HUES64 (cell line): Measurements from ENCODE around the gene CERS2.

Experiments used
- H3K27ac ChIP-seq: 2 replicates; pipeline ENCODE4 v1.7.0; 2013; ENCODE audit warnings: low read depth, low read length, inconsistent platforms
- H3K27me3 ChIP-seq: 2 replicates; pipeline ENCODE4 v1.6.1; 2013; ENCODE audit warnings: mild to moderate bottlenecking, low read length; ENCODE audit not compliant: insufficient read depth
- H3K36me3 ChIP-seq: 2 replicates; pipeline ENCODE4 v1.6.1; 2013; ENCODE audit warnings: mild to moderate bottlenecking, low read length; ENCODE audit not compliant: insufficient read depth
- H3K4me1 ChIP-seq: 2 replicates; pipeline ENCODE4 v1.6.1; 2013; ENCODE audit warnings: mild to moderate bottlenecking, low read length, moderate library complexity; ENCODE audit not compliant: insufficient read depth
- H3K4me3 ChIP-seq: 2 replicates; pipeline ENCODE4 v1.5.1; 2013; ENCODE audit warnings: mild to moderate bottlenecking, low read length, moderate library complexity
- H3K9ac ChIP-seq: 2 replicates; pipeline ENCODE4 v1.6.1; 2013; ENCODE audit warnings: mild to moderate bottlenecking, low read depth, low read length
- H3K9me3 ChIP-seq: 2 replicates; pipeline ENCODE4 v1.6.1; 2013; ENCODE audit warnings: low read depth, low read length; ENCODE audit not compliant: insufficient read depth
- WGBS: fragments of 150-250, 120-280 bp; methylation state at CpG from one replicate; pipeline ENCODE4 v1.1.7; 2013; ENCODE audit warnings: missing lambda C conversion rate; 5-methylcytosine and 5-hydroxymethylcytosine counted together

Gene CERS2

DNA sequence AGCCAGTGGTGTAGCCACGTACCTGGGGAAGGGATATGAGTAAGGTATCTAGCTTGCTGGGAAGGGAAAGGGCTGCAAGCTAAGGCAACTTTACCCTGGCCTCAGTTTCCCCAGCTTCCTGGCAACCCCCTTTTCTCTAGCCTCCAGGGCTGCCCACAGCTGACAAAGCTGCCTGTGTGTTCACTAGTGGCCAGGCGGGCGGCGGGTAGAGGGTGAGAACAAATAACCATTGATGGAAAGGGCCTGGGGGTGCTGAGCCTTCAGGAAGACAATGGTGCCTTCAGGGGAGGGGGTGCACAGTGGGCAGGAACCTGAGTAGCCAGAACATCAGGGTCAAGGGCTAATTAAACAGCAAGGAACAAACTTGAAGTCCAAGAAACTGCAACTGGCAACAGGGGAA, 6.1 kb downstream of the CERS2 start:
- peaks cover 29% of the 10 kb centered on the region for H3K4me1 ChIP-seq
- WGBS, result 95% methylated on average over 4 of the region's 4 CpGs
- H3K27ac ChIP-seq, result no peak overlapping the region
- no peaks in the 10 kb centered on the region for H3K27me3 ChIP-seq
- peaks cover 63% of the 10 kb centered on the region for H3K36me3 ChIP-seq
- H3K4me3 ChIP-seq, result no peak overlapping the region
- no peaks in the 10 kb centered on the region for H3K9me3 ChIP-seq
- H3K9ac ChIP-seq, result no peak overlapping the region

GRCh38 chr1:150967936-150968335, 6.7 kb downstream of the CERS2 start:
- WGBS, result 97% methylated on average over 13 of the region's 13 CpGs
- H3K27ac ChIP-seq, result no peak overlapping the region
- no peaks in the 10 kb centered on the region for H3K27me3 ChIP-seq
- H3K4me3 ChIP-seq, result no peak overlapping the region
- H3K4me1 ChIP-seq, result peaks cover 24% of the 10 kb centered on the region
- H3K36me3 ChIP-seq, result peaks cover 69% of the 10 kb centered on the region
- H3K9me3 ChIP-seq, result no peaks in the 10 kb centered on the region
- no peak overlapping the region for H3K9ac ChIP-seq

DNA sequence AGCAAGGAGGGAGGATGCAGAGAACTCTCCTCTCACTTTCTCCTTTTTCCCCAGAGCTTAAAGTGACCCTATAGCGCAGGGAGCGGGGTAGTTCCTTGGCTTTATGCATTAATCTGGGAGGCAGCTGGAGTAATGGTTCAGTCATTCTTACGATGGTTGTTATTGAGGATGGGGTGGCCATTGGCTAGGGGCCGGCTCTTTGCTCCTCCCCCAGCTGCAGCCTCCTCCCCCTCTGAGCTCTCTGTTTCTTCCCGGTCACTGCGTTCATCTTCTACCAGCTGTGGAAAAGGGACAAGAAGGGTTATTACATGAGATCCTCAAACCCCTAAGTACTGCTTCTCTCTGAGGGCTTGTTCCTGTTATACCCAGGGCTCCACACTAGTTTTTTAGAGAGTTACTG, 8.6 kb downstream of the CERS2 start:
- Histone ChIP-seq H3K27me3 (no peaks in the 10 kb centered on the region), H3K9me3 (no peaks in the 10 kb centered on the region), H3K27ac (no peak overlapping the region), H3K36me3 (peaks cover 85% of the 10 kb centered on the region), H3K9ac (no peak overlapping the region), H3K4me1 (peaks cover 6% of the 10 kb centered on the region), H3K4me3 (no peak overlapping the region)
- WGBS, result 88% methylated on average over 6 of the region's 6 CpGs

- H3K27me3 ChIP-seq, result no peaks in the 10 kb centered on the region
- no peaks in the 10 kb centered on the region for H3K9me3 ChIP-seq
- H3K4me3 ChIP-seq, result no peak overlapping the region
- WGBS, result no CpG with 5 or more reads among the region's 4 CpGs
- peaks cover 2% of the 10 kb centered on the region for H3K4me1 ChIP-seq
- H3K36me3 ChIP-seq, result peaks cover 89% of the 10 kb centered on the region
- H3K27ac ChIP-seq, result no peak overlapping the region
- no peak overlapping the region for H3K9ac ChIP-seq
Observed at GRCh38 chr1:150965605-150966004, 9.0 kb downstream of the CERS2 start.

DNA sequence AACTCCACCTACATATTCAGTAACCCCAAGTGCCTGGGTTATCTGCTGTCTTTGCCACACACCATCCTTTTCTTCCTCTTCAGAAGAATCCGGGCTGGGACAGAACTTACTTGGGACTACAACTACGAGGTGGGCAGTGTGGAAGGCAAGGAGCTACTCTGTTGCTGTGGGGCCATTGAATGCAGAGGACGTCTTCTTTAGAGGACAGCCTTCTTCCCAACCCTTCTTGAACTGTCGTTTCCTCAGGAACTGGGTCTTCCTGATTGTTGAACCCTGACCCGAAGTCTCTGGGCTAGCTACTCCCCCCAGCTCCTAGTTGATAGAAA, 10.5 kb downstream of the CERS2 start:
- Histone ChIP-seq H3K4me3 (no peak overlapping the region), H3K9me3 (no peaks in the 10 kb centered on the region), H3K9ac (no peak overlapping the region), H3K36me3 (peaks cover 99% of the 10 kb centered on the region), H3K4me1 (no peaks in the 10 kb centered on the region), H3K27ac (no peak overlapping the region), H3K27me3 (no peaks in the 10 kb centered on the region)
- 89% methylated on average over 5 of the region's 5 CpGs for WGBS

GRCh38 chr1:150963321-150964163, 11.1 kb downstream of the CERS2 start:
- no peak overlapping the region for H3K9ac ChIP-seq
- no peak overlapping the region for H3K27ac ChIP-seq
- H3K4me3 ChIP-seq, result no peak overlapping the region
- 90% methylated on average over 10 of the region's 10 CpGs for WGBS
- H3K9me3 ChIP-seq, result no peaks in the 10 kb centered on the region
- H3K4me1 ChIP-seq, result no peaks in the 10 kb centered on the region
- peaks cover 99% of the 10 kb centered on the region for H3K36me3 ChIP-seq
- no peaks in the 10 kb centered on the region for H3K27me3 ChIP-seq

GRCh38 chr1:150961756-150962155, 12.9 kb downstream of the CERS2 start:
- 89% methylated on average over 4 of the region's 4 CpGs for WGBS

GRCh38 chr1:150960646-150961045, 14.0 kb downstream of the CERS2 start:
- peaks cover 94% of the 10 kb centered on the region for H3K36me3 ChIP-seq

More at GRCh38 chr1:150961756-150962155, 12.9 kb downstream of the CERS2 start:
- no peaks in the 10 kb centered on the region for H3K27me3 ChIP-seq
- no peak overlapping the region for H3K27ac ChIP-seq
- no peak overlapping the region for H3K9ac ChIP-seq
- H3K4me3 ChIP-seq, result no peak overlapping the region
- H3K4me1 ChIP-seq, result no peaks in the 10 kb centered on the region
- H3K36me3 ChIP-seq, result peaks cover 97% of the 10 kb centered on the region
- no peaks in the 10 kb centered on the region for H3K9me3 ChIP-seq

GRCh38 chr1:150957666-150958065, 17.0 kb downstream of the CERS2 start:
- 96% methylated on average over 11 of the region's 11 CpGs for WGBS
- H3K9ac ChIP-seq, result no peak overlapping the region
- no peaks in the 10 kb centered on the region for H3K27me3 ChIP-seq
- no peak overlapping the region for H3K27ac ChIP-seq
- H3K9me3 ChIP-seq, result no peaks in the 10 kb centered on the region
- no peaks in the 10 kb centered on the region for H3K4me1 ChIP-seq
- H3K4me3 ChIP-seq, result no peak overlapping the region
- H3K36me3 ChIP-seq, result peaks cover 92% of the 10 kb centered on the region

More at GRCh38 chr1:150960646-150961045, 14.0 kb downstream of the CERS2 start:
- Histone ChIP-seq H3K4me3 (no peak overlapping the region), H3K4me1 (no peaks in the 10 kb centered on the region), H3K9me3 (no peaks in the 10 kb centered on the region), H3K27me3 (no peaks in the 10 kb centered on the region), H3K9ac (no peak overlapping the region), H3K27ac (no peak overlapping the region)
- WGBS, result 92% methylated on average over 7 of the region's 7 CpGs

- Histone ChIP-seq H3K27me3 (no peaks in the 10 kb centered on the region), H3K9me3 (no peaks in the 10 kb centered on the region), H3K9ac (no peak overlapping the region), H3K4me3 (no peak overlapping the region), H3K36me3 (peaks cover 89% of the 10 kb centered on the region), H3K27ac (no peak overlapping the region), H3K4me1 (no peaks in the 10 kb centered on the region)
Observed at GRCh38 chr1:150955280-150955679, 19.4 kb downstream of the CERS2 start.

GRCh38 chr1:150954708-150955107, 19.9 kb downstream of the CERS2 start:
- H3K4me3 ChIP-seq, result no peak overlapping the region
- peaks cover 89% of the 10 kb centered on the region for H3K36me3 ChIP-seq
- H3K9ac ChIP-seq, result no peak overlapping the region
- no peaks in the 10 kb centered on the region for H3K4me1 ChIP-seq
- H3K27ac ChIP-seq, result no peak overlapping the region
- no peaks in the 10 kb centered on the region for H3K27me3 ChIP-seq
- 96% methylated on average over 3 of the region's 3 CpGs for WGBS
- H3K9me3 ChIP-seq, result no peaks in the 10 kb centered on the region

DNA sequence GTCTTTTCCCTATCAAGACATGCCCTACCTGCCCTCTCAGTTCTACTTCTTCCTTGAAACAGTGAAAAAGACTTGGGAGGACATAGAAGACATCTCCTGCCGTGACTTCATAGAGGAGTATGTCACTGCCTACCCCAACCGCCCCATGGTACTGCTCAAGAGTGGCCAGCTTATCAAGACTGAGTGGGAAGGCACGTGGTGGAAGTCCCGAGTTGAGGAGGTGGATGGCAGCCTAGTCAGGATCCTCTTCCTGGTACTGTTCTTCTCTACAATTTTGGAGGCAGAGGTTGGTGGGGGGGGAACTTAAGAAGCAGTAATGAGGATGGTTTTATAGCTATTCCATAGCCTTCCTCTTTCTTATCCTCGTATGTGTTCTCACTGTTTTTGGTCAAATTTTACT, 29.8 kb downstream of the CERS2 start:
- Histone ChIP-seq H3K4me3 (no peak overlapping the region), H3K9me3 (no peaks in the 10 kb centered on the region), H3K4me1 (no peaks in the 10 kb centered on the region), H3K36me3 (peaks cover 91% of the 10 kb centered on the region), H3K27ac (no peak overlapping the region), H3K27me3 (no peaks in the 10 kb centered on the region), H3K9ac (no peak overlapping the region)
- WGBS, result 95% methylated on average over 5 of the region's 5 CpGs
